ENCODE data around the gene ABO.
"Not testable (repeated sequence)": the region's sequence is repeated elsewhere in the genome, so short reads cannot be mapped to it uniquely, and the experiment has no call there.

ABO gene

GRCh38 chr9:133286523-133286922, 11.5 kb upstream of the ABO start:
- DNase-seq, result no peak

DNA sequence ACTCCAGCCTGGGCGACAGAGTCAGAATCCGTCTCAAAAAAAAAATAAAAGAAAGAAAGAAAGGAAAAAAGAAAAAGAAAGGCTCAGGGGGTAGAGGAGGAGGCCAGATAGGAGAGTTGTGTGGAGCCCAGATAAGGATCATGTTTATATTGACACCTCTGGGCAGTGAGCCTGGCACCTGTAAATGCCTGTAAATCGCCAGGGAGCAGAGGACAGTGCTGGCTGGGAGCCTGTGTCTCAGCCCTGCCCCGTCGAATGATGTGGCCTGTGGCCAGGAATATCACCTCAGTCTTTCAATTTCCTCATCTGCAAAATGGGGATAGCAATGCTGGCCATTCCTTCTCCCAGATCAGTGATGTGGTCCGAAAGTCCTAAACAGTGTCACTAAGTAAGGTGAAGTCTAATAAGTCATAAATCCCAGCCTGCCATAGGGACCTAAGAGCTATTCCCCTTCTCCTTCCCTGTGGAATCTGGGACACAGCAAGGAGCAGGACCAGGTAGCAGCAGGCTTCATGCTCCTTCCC, 10.3 kb upstream of the ABO start:
- no peak for DNase-seq

- DNase-seq, result no peak
Observed at GRCh38 chr9:133284362-133284761, 9.4 kb upstream of the ABO start.

DNA sequence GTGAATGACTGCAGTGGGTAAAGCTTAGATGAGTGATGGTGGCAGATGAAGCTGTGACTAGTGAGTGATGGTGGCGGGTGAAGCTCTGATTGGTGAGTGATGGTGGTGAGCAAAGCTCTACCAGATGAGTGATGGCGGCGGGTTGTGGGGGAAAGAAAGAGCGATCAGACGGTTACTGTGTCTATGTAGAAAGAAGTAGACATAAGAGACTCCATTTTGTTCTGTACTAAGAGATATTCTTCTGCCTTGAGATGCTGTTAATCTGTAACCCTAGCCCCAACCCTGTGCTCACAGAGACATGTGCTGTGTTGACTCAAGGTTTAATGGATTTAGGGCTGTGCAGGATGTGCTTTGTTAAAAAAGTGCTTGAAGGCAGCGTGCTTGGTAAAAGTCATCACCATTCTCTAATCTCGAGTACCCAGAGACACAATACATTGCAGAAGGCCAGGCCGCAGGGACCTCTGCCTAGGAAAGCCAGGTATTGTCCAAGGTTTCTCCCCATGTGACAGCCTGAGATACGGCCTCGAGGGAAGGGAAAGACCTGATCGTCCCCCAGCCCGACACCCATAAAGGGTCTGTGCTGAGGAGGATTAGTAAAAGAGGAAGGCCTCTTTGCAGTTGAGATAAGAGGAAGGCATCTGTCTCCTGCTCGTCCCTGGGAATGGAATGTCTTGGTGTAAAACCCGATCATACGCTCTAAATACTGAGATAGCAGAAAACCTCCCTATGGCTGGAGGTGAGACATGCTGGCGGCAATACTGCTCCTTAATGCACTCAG, 8.4 kb upstream of the ABO start:
- not testable (repeated sequence) for DNase-seq

- DNase-seq, result no peak
Observed at GRCh38 chr9:133282464-133283238, 7.7 kb upstream of the ABO start.

DNA sequence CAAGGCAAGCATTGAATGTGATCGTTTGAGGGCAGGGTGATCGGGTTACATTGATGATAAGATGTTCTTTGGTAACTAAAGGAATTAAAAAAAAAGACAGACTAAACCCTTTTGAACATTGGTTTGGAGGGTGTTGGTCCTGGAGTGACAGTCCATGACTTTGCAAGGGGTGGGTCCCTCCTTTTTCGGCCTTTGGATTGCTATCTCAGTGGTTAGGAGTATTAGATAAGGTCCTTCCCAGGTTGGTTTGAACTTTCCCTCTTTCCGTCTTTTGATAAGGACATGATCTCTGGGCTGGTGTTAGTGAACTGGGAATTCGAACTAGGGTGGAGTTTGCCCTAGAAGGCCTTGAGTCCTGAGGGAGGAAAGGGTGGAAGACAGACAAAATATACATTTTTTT, 5.4 kb upstream of the ABO start:
- no peak for DNase-seq

- DNase-seq, result no peak
Observed at GRCh38 chr9:133278161-133279114, 3.4 kb upstream of the ABO start.

- DNase-seq, result no peak
Observed at GRCh38 chr9:133277467-133277866, 2.5 kb upstream of the ABO start.

- no peak for DNase-seq
Observed at GRCh38 chr9:133276923-133277322, 1.9 kb upstream of the ABO start.

- DNase-seq, result no peak
Observed at GRCh38 chr9:133276001-133276884, 1.2 kb upstream of the ABO start.

GRCh38 chr9:133274236-133275104, 531 bp downstream of the ABO start:
- DNase-seq, result no peak

DNA sequence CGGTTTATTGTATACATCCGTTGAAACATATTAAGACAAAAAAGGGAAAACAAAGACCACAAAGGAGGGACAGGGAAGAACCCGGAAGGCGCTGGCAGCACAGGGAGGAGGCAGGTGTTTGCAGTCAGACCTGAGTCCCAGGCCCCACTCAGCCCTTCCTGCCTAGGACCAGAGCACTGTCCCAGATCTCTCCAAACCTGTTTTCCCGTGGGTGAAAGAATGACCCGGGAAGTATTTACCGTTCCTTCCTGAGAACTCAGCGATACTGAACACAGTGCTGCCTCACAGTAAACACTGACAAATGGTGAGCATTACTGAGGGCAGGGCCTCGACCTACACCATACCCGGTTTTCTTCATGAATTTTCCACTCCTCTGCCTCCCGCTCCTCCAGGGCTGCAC, 1.2 kb downstream of the ABO start:
- no peak for DNase-seq

GRCh38 chr9:133273098-133273497, 1.9 kb downstream of the ABO start:
- no peak for DNase-seq

DNA sequence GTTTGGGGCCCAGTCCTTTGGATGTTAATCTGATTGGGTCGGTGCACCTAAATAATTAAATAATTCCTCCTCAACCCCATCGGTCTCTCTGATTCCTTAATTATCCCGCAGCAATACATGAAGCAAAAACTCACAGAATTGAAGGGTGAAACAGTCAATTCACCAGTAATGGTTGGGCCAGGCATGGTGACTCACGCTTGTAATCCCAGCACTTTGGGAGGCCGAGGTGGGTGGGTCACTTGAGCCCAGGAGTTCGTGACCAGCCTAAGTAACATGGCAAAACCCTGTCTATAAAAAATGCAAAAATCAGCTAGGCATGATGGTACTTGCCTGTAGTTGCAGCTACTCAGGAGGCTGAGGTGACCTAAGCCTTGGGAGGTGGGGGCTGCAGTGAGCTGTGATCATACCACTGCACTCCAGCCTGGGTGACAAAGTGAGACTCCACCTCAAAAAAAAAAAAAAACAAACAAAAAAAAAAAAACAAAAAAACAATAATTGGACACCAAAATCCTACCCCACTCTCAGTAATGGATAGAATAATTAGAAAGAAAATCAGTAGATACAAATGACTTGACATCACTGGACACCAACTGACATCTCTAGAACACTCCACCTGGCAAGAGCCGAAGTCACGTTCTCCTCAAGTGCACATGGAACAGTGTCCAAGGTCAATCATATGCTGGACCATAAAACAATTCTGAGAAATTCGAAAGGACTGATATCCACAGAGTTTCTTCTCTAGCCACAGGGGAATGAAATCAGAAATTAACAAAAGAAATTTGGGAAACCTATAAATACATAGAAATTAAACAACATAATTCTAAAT, 5.3 kb downstream of the ABO start:
- no peak for DNase-seq

DNA sequence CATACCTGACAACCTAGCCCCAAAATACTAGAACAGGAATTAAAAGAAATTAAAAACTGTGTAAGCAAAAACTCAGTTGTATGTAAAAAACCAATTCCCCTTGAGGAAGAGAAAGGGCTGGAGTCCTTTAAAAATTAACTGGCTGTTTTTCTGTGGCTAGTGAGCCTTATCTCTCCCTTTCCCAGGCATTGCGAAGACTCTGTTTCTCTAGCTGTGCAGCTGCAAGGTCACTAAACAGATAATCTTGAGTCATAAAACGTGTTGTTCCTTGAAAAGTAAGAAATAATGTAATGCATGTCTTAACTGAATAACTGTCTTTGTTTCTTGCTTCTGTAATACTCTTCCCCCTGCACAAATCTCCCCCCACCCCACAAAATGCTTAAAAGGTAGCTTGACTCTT, 5.9 kb downstream of the ABO start:
- DNase-seq, result not testable (repeated sequence)

- DNase-seq, result no peak
Observed at GRCh38 chr9:133268335-133269056, 6.5 kb downstream of the ABO start.

- DNase-seq, result no peak
Observed at GRCh38 chr9:133264235-133264764, 10.7 kb downstream of the ABO start.

- no peak for DNase-seq
Observed at GRCh38 chr9:133263557-133263956, 11.4 kb downstream of the ABO start.

DNA sequence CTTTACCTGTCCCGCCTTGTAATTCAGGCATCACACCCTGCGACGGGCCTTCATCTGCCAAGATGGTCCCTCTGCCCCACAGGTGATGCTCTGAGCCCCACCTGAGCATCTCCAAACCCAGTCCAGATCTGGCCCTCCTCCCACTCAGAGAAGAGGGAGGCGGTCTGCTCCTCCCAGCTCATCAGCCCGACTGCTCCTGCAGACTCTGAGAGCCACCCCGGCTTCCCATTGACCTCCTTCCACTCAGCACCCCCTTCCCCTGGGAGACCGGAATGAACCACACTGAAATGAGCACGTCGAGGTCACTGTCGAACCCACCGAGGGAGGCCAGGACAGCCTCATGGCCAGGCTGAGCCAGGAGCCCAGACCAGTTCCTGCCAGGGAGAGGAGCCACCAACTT, 12.8 kb downstream of the ABO start:
- no peak for DNase-seq

Measured in EL (cell line).